Measurements from ENCODE around the gene KDM6B. TPM values are rescaled to one million over a fixed set of nuclear protein-coding genes. Genes with fewer than 3 reads are reported as not detected.

The KDM6B gene
- total RNA-seq, 1 donor from 2014 or later = 1.8 TPM

DNA sequence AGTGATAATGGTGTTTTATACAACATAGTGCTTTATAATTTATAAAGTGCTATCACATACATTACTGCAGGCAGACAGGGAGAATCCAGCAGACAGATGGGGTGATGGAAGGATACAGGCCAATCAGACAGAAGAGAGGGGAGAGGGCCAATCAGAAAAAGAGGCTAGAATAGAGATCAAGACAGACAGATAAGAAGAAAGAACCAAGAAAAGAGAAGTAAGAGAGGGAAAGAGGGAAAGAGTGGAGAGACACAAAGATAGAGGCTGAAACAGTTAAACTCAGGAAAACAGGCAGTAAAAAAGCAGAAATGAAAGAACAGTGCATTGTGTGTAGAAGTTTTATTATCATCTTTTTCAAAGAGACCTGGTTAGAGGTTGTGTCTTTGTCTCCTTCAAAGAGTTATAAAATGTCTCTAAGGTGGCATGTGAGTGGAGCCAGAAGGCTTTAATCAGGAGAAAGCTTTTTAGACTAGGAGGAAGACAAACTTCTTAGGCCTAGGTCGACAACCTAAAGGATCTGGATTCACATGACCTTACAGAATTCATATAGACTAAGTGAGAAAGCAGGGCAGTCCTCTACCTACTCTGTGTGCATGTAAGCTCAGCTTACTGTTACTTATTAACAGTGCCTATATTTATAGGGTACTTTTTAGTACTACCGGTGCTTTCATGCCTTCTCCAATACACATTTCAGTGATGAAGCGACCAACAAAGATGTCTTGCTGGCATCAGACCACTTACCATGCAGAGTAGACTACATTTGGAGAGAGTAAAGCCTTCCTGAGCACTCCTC, 46.3 kb downstream of the KDM6B start:
- DNase-seq (ENCODE audit: low read depth in 2 of 2) = no peak

DNA sequence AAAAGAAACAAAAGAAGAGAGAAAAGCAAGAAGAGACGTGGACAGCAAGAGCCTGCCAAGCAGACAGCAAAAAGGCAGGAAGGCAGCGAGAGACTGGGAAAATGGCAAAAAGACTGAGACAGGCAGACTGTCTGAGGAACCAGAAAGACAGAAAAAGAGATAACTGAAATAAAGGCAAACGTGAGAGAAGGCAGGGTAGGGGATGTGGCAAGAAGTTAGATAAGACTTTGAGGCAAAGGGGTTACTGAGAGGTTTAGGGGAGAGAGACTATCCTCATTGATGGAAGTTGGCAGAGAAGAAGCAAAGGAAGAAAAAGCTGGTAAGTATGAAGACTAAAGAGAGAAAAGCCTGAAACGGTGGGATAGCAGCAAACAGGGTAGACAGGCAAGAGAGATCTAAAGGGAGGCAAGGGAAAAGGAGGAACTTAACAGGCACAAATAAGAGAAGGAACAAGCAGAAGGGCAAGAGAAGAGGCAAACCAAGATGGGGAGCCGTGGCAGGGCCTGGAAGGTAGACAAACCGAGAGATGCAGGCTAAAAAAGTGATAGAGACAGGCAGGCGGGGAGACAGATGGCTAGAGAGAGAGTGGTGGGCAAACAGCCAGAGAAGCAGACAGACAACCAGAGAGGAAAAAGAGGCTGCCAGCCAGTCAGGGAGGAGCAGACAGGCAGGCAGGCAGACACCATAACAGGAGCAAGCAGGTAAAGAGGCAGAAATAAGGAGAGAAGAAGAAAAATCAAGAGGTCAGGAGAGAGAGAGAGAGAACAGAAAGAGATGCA, 47.4 kb downstream of the KDM6B start:
- peak in 1 of 2 donors; percentile 56 for DNase-seq (ENCODE audit: low read depth in 2 of 2)

DNA sequence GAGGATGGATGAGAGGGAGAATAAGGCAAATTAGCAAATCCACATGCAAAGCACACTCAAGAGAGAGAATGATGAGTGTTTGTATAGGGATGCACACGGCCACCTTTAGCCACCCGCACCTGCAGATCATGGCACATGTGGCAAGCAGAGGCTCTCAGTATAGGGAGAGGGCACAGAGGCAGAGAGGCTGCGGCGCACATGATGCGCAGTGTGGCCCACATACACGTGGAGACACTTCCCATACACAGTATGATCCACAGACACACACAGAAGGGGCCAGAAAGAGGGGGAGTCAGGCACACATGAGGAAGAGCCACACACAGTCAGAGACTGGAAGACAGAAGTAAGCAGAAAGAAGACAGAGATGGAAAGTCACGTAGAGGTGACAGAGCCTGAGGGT, 48.1 kb downstream of the KDM6B start:
- DNase-seq (ENCODE audit: low read depth in 2 of 2) = no peak

DNA sequence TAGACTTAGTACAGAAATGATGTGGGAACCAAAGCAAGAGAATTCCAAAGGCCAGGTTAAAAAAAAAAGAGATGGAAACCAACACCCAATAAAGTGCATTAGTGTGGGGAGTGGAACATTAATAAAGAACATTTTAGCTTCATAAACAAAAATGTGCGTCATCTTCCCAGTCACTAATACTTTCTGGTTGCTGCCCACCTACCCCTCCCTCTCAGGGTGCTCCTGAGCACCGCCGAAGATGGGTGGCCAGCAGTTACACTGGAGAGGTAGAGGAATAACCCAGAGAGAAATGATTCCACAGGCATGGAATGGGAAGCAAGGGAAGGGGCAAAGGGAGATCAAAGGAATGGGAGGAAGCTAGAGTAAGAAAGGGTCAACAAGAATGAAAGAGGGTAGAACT, 48.6 kb downstream of the KDM6B start:
- DNase-seq (ENCODE audit: low read depth in 2 of 2) = no peak

Other genes with a start within 250 kb of the KDM6B start
- not detected in 2 replicates for gene SOX15, start 244.1 kb upstream of the KDM6B start, total RNA-seq
- 25.9 and 36.3 TPM in 2 replicates for gene FXR2, start 219.3 kb upstream of the KDM6B start, total RNA-seq
- 25.7 and 33.3 TPM in 2 replicates for gene SAT2, start 206.4 kb upstream of the KDM6B start, total RNA-seq
- 0.20 and 0.22 TPM in 2 replicates for gene SHBG, start 204.1 kb upstream of the KDM6B start, total RNA-seq
- not detected in 2 replicates for gene ATP1B2, start 183.3 kb upstream of the KDM6B start, total RNA-seq
- 27.8 and 37.0 TPM in 2 replicates for gene TP53, start 146.7 kb upstream of the KDM6B start, total RNA-seq
- gene WRAP53, start 145.7 kb upstream of the KDM6B start, total RNA-seq = 6.1 and 6.9 TPM in 2 replicates
- gene EFNB3, start 129.0 kb upstream of the KDM6B start, total RNA-seq = 0.20 and 0.22 TPM in 2 replicates
- under 0.01 and 0.20 TPM in 2 replicates for gene DNAH2, start 116.5 kb upstream of the KDM6B start, total RNA-seq
- 7.1 and 22.7 TPM in 2 replicates for gene TMEM88, start 20.8 kb downstream of the KDM6B start, total RNA-seq
- 152 and 178 TPM in 2 replicates for gene NAA38, start 23.3 kb downstream of the KDM6B start, total RNA-seq
- 4.6 and 5.6 TPM in 2 replicates for gene CYB5D1, start 23.8 kb downstream of the KDM6B start, total RNA-seq
- gene CHD3, start 54.6 kb downstream of the KDM6B start, total RNA-seq = 58.0 and 58.7 TPM in 2 replicates
- 0.44 and 0.79 TPM in 2 replicates for gene RNF227, start 82.1 kb downstream of the KDM6B start, total RNA-seq
- gene KCNAB3, start 95.6 kb downstream of the KDM6B start, total RNA-seq = 0.22 and 0.40 TPM in 2 replicates
- gene TRAPPC1, start 97.7 kb downstream of the KDM6B start, total RNA-seq = 48.8 and 54.7 TPM in 2 replicates
- 10.5 and 11.9 TPM in 2 replicates for gene CNTROB, start 98.0 kb downstream of the KDM6B start, total RNA-seq
- not detected in 2 replicates for gene GUCY2D, start 168.4 kb downstream of the KDM6B start, total RNA-seq
- gene ALOX15B, start 204.8 kb downstream of the KDM6B start, total RNA-seq = not detected in 2 replicates